KOPT-K1 (cell line): ENCODE measurements around the gene EIF3B.
"Not testable (repeated sequence)": the region's sequence is repeated elsewhere in the genome, so short reads cannot be mapped to it uniquely, and the experiment has no call there.

Experiments used
- H3K27ac ChIP-seq: fragments of 200-600 bp; sonication (generic); 2 replicates; pipeline ENCODE4 v1.5.1; 2016; ENCODE audit warnings: antibody characterized with exemption, mild to moderate bottlenecking, low read depth, low read length; ENCODE audit not compliant: poor library complexity, severe bottlenecking
- H3K36me3 ChIP-seq: fragments of 200-600 bp; sonication (generic); 2 replicates; pipeline ENCODE4 v1.5.1; 2017; ENCODE audit warnings: antibody characterized with exemption, mild to moderate bottlenecking, low read length, moderate library complexity; ENCODE audit not compliant: insufficient read depth
- H3K9me3 ChIP-seq: fragments of 200-600 bp; sonication (generic); 2 replicates; pipeline ENCODE4 v1.5.1; 2017; ENCODE audit warnings: antibody characterized with exemption, low read length, mild to moderate bottlenecking; ENCODE audit not compliant: insufficient read depth, poor library complexity, severe bottlenecking

Gene EIF3B

DNA sequence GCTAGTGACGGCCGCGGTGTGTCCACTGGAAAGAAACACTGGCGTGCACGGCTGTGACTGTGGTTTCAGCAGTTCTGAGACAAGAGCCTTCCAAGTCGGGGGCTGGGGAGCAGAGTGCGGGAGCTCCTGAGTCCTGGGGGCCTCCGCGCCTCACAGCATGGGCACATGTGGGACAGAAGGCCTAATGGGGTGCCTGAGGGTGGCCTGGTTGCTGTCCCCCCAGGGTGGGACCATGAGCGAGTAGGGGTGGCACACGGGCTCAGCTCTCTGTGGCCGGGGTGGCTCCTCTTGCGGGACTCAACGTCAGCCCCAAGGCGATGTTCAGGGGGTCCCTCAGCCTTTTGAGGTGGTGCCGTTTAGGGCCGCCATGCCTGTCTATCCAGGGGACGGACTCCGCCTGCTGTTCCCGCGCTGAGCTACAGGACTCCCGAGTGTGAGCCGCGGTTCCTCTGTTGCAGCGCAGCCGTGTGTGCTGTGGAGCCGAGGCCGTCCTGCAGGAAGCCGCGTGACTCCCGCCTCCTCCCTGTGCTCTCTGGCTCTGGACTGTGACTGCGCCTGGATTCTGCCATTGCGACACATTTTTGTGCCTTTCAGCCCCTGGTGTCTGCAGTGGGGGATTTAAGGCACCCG lies 25.3 kb downstream of the EIF3B start:
- peaks cover 97% of the 10 kb centered on the region for H3K36me3 ChIP-seq
- no peak overlapping the region for H3K27ac ChIP-seq
- no peaks in the 10 kb centered on the region for H3K9me3 ChIP-seq

DNA sequence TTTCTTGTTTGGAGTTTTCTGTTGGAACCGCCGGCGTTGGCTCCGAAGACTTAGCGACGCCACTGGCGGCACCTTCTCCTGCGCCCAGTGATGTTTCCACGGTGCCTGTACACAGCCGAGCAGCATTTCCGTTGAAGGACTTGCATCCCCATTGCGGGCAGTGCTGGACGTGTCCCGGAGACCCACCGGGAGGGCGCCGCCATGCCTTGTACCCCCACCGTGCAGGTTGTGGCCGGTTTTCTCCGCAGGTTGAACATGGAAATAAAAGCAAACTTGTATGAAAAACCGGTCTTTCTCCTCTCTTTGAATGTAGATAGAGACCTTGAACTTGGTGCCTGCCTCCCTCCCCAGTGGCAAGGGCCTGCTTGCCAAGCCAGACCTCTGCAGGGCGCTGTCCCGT lies 25.8 kb downstream of the EIF3B start:
- no peaks in the 10 kb centered on the region for H3K9me3 ChIP-seq
- peaks cover 95% of the 10 kb centered on the region for H3K36me3 ChIP-seq
- no peak overlapping the region for H3K27ac ChIP-seq

DNA sequence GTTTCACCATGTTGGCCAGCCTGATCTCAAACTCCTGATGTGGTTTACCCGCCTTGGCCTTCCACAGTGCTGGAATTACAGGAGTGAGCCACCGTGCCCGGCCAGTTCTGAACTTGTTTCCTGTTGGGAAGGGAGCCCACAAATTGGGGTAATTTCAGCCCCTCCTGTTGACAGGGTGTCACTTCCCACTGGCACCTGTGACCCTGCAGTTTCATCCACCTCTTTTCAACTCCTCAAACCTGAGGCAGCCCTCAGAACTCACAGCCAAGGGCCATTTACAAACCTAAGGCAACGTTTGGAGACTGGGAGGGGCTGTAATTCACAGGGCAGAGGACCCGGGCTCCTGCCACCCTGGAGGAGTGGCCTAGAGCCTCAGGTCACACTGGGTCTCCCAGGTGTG lies 26.6 kb downstream of the EIF3B start:
- no peaks in the 10 kb centered on the region for H3K9me3 ChIP-seq
- H3K36me3 ChIP-seq = peaks cover 87% of the 10 kb centered on the region
- H3K27ac ChIP-seq = no peak overlapping the region

DNA sequence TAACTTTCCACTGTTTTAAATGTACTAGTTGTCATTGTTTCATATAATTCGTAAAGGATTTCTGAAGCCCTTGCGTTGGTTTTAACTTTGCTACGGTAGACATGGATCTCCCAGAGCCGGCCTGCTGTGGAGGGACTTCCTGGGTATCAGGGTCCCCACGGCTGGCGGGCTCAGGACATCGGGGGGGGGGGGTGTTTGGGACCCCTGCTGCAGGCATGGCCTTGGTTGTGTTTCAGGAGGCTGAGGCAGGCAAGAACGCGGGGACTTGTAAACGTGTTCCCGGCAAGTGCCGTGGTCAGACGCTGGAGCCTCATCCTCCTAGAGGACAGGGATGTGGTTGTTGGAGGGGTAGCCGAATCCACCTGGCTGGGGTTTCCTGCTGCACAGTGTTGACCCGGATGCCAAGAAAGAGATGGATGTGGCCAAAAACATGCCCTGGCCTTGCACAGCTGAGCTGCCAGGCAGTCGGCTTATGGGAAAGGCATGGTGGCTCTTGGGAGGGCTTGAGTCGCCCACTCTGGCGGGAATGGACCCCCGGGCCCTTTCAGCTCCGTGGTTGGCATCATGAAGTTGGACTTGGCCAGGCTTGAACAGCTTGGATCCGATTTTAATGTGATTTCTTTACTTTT lies 27.4 kb downstream of the EIF3B start:
- H3K27ac ChIP-seq = no peak overlapping the region
- H3K9me3 ChIP-seq = no peaks in the 10 kb centered on the region
- peaks cover 79% of the 10 kb centered on the region for H3K36me3 ChIP-seq

DNA sequence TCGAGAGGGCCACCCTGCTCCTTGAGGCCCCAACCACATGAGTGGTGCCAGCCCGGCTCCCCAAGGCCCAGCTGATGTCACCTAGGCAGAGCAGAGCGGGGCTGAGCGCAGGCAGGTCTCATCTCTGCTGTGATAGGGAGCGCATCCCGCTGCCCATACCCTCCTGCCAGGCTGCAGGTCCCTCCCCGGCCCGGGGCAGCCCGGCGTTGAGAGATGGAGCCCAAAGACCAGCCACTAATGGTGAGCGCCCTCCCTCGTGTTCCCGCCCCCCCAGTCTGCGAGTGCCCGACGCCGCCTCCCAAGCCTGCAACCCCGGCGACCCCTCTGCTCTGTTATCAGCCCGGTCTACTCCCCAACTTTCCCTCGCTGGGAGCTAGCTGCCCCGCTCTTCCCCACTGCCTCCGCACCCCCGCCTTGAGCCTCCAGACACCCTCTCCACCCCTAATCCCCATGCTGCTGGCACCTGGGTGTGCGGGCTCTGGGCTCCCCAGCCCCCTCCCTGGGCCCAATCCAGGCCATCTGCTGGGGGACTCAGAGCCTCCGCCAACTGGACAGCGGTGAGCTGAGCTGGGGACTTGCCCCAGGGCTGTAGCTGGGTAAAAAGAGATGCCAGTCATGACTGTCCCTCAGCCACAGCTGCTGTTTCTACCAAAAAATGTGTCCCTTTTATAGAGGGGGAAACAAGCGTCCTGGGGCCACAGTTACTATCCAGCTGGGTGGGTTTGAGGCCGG lies 29.1 kb downstream of the EIF3B start:
- H3K9me3 ChIP-seq = no peaks in the 10 kb centered on the region
- no peak overlapping the region for H3K27ac ChIP-seq
- H3K36me3 ChIP-seq = peaks cover 71% of the 10 kb centered on the region

DNA sequence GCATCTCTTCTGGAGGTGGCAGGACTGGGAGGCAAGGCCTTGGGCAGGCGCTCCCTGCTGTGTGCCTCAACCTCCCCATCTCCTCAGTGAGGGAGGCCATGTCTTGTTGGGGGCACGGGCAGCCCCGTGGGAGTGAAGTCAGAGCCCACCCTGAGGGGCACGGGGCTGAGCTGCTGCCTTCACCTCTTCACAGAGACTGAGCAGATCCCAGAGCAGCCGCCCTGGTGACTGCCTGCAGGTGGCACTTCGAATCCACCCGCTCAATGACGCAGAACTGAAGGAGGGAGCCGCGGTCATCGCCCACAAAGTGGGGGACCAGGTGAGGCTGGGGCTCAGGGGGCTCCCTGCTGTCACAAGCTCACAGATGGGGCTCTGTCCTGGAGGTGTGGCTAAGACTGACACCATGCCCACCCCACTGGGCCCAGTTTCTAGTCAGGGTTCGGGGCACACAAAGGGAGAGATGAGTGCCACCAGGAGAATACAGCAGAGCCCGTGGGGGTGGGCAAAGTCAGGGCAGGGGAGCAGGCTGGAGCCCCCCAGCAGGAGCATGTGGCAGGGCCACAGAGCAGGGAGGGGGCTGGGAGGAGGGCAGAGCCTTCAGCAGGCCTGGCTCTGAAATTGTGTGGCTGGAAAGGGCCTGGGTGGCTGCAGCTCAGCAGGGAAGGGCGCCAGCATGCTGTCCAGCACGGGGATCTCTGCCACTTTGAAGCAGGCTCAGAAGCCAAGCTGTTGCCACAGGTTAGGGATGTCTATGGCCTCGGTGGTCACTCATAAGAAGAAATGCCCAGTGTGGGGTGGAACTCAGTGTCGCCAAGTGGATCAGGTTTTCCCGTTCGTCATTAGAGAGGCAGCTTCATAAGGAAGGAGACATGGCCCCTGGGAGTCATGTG lies 30.0 kb downstream of the EIF3B start:
- H3K36me3 ChIP-seq = peaks cover 63% of the 10 kb centered on the region
- H3K9me3 ChIP-seq = no peaks in the 10 kb centered on the region
- no peak overlapping the region for H3K27ac ChIP-seq

DNA sequence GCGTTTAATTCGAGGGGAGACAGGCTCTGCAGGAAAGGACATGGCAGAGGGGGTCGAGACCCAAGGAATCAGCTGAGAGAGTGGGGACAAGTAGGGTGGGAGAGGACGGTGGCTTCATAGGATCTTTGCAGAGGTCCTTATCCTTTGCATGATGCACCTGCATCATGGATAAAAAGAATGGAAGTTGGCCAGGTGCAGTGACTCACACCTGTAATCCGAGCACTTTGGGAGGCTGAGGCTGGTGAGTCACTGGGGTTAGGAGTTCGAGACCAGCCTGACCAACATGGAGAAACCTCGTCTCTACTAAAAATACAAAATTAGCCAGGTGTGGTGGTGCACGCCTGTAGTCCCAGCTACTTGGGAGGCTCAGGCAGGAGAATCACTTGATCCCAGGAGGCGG lies 31.5 kb downstream of the EIF3B start:
- H3K27ac ChIP-seq, H3K9me3 ChIP-seq: not testable (repeated sequence)
- H3K36me3 ChIP-seq = peaks cover 56% of the 10 kb centered on the region

DNA sequence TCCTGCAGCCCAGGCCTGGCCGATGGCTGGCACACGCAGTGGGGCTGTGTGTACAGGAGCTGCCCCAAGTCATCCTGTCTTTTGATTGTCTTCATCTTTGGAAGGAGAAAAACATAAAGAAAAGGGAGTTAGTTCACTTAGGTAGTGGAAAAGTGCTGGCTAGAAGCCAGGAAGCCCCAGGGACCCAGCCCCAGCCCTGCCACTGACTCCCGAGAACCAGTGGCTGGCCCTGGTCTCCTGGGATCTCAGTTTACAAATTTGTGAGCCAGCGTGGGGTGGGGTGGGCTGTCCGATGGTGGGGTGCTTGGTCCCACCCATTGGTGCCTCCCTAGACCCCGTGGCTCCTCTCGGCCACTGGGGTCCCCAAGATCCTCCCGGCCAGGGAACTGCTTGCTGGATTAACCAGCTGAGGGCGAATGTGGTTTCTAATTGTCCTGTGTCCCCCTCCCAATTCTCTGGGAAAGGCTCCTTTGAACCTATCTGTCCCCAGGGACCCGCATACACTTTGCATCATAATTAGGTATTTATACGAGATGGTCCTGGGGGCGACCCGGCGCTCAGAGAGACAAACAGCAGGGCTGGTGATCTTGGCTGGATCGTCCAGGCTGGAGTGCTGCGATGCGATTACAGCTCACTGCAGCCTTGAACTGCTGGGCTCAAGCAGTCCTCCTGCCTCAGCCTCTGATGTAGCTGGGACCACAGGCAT lies 32.5 kb downstream of the EIF3B start:
- Histone ChIP-seq H3K9me3 (no peaks in the 10 kb centered on the region), H3K27ac (no peak overlapping the region), H3K36me3 (peaks cover 52% of the 10 kb centered on the region)

DNA sequence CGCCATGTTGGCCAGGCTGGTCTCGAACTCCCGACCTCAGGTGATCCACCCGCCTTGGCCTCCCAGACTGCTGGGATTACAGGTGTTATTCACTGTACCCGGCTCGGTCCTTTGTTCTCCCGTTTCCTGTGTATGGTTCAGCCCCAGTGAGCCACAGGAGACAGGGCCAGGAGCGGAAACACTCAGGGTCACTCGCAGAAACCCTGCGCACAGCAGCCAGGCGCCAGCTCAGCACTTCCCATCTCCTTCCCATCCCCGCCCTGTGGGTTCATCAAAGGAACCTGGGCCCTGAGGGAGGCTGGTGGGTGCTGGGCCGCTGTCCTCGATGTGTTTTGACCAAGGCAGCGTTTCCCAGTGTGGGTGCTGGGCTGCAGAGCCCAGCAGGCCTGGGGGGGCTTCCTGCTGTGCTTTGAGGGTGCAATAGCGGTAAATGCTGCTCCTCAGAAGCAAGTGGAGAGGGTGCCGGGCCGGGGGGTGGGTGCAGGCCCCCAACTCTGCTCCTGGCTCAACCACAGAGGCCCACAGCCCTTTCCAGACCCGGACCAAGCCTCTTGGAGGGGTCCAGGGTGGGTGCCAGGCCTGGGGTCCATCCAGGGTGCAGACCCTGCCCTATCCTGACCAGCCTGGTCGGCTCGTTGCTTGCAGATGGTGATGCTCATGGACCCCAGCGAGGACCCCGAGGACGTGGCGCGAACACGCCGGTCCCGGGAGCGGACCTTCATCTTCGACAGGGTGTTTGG lies 33.4 kb downstream of the EIF3B start:
- Histone ChIP-seq H3K36me3 (peaks cover 45% of the 10 kb centered on the region; the same call in 1 of the 2 replicates), H3K27ac (no peak overlapping the region), H3K9me3 (no peaks in the 10 kb centered on the region)

DNA sequence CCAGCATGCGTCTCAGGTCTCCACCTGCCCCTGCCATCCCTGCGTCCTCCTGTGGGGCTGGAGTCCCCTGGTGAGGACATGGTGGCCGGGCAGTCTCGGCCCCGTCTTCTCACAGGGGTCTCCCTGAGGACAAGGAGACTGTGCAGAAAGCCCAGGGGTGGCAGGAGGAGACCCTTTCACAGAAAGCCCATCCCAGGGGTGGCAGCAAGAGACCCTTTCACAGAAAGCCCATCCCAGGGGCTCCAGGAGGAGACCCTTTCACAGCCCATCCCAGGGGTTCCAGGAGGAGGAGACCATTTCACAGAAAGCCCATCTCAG lies 34.0 kb downstream of the EIF3B start:
- no peaks in the 10 kb centered on the region for H3K9me3 ChIP-seq
- peaks cover 41% of the 10 kb centered on the region; the same call in 1 of the 2 replicates for H3K36me3 ChIP-seq
- no peak overlapping the region for H3K27ac ChIP-seq

DNA sequence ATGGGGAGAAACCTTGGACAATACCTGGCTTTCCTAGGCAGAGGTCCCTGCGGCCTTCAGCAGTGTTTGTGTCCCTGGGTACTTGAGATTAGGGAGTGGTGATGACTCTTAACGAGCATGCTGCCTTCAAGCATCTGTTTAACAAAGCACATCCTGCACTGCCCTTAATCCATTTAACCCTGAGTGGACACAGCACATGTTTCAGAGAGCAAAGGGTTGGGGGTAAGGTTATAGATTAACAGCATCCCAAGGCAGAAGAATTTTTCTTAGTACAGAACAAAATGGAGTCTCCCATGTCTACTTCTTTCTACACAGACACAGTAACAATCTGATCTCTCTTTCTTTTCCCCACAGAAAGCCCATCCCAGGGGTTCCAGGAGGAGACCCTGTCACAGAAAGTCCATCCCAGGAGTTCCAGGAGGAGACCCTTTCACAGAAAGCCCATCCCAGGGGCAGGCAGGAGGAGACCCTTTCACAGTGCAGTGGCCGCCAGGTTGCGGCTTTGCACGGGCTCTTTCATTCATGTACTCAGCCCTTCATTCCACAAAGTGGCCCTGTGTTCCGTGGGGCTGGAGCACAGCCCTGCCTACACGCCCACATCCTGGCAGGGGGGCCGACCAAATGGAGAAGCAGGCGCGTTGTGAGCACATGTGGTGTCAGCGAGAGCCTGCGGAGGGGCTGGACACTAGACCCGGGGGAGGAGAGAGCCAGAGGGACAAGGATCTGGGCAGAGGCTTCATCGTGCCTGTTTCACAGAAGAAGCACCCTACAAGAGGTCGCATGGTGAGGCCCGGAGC lies 35.6 kb downstream of the EIF3B start:
- H3K27ac ChIP-seq, H3K9me3 ChIP-seq: not testable (repeated sequence)
- peaks cover 25% of the 10 kb centered on the region; the same call in 1 of the 2 replicates for H3K36me3 ChIP-seq

DNA sequence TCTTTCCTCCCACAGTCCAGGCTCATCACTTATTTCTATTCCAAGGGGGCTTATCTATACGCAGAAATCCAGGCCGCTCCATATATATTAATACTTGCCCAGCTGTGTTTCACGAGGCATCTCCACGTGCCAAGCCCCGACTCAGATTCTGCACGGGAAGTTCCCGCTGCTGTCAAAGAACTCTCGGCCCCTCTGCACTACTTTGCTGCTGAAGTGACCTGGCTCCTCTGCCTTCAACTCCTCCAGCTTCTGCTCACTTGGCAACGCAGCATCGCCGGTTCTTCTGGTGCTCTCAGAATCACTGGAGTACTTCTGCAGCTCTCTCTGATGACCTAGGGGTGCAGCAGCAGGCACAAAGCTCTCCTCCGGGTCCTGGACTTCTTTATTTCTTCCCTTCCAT lies 39.1 kb downstream of the EIF3B start:
- H3K9me3 ChIP-seq = no peaks in the 10 kb centered on the region
- H3K27ac ChIP-seq = no peak overlapping the region
- peaks cover 17% of the 10 kb centered on the region; the same call in 1 of the 2 replicates for H3K36me3 ChIP-seq

DNA sequence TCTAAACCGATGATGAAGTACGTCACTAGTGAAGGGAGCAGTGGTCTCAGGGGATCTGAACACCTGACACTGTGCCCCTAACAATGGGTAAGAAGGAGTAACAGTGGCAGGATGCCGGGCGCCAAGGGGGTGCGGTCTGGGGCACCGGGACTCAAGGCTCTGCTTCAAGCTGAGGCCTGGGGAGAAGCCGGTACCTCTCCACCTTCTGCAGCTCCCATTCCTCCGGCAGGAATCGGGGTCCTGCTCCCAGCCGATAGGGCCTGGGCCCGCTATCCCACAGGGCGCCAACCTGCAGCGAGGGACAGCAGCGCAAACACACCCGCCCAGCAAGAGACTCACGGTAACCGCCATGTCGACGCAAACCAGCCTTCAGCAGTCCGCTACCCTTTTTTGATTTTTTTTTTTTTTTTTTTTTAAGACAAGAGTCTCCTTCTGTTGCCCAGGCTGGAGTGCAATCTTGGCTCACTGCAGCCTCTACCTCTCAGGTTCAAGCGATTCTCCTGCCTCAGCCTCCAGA lies 40.0 kb downstream of the EIF3B start:
- Histone ChIP-seq H3K27ac (no peak overlapping the region), H3K36me3 (peaks cover 17% of the 10 kb centered on the region; the same call in 1 of the 2 replicates)

More for the DNA sequence above, 40.0 kb downstream of the EIF3B start:
- H3K9me3 ChIP-seq = no peaks in the 10 kb centered on the region
